ENCODE measurements around the gene R3HDM2.

The R3HDM2 gene

GRCh38 chr12:57469296-57470164, 38.7 kb upstream of the R3HDM2 start:
- H3K9me3 Mint-ChIP-seq = no peaks in the 10 kb centered on the region
- H3K27me3 Mint-ChIP-seq (ENCODE audit: low read depth, poor library complexity) = peaks cover 72% of the 10 kb centered on the region
- no peak overlapping the region for H3K27ac Mint-ChIP-seq
- no peaks in the 10 kb centered on the region for H3K36me3 Mint-ChIP-seq (ENCODE audit: low read depth)
- no peak for TF ChIP-seq CTCF (IDR thresholded peaks at IDR 0.05)
- no peak for DNase-seq
- H3K4me1 Mint-ChIP-seq = peaks cover under 1% of the 10 kb centered on the region
- H3K4me3 Mint-ChIP-seq = no peak overlapping the region

GRCh38 chr12:57467915-57468314, 37.1 kb upstream of the R3HDM2 start:
- Mint-ChIP-seq H3K4me1 (peaks cover 2% of the 10 kb centered on the region), H3K36me3 (ENCODE audit: low read depth) (no peaks in the 10 kb centered on the region), H3K27me3 (ENCODE audit: low read depth, poor library complexity) (peaks cover 71% of the 10 kb centered on the region), H3K27ac (no peak overlapping the region), H3K4me3 (no peak overlapping the region), H3K9me3 (no peaks in the 10 kb centered on the region)
- no peak for TF ChIP-seq CTCF (IDR thresholded peaks at IDR 0.05)
- DNase-seq = no peak

- no peak overlapping the region for H3K4me3 Mint-ChIP-seq
- TF ChIP-seq CTCF (IDR thresholded peaks at IDR 0.05) = no peak
- no peak for DNase-seq
- no peak overlapping the region for H3K27ac Mint-ChIP-seq
- no peaks in the 10 kb centered on the region for H3K36me3 Mint-ChIP-seq (ENCODE audit: low read depth)
- peaks cover 8% of the 10 kb centered on the region for H3K4me1 Mint-ChIP-seq
- H3K9me3 Mint-ChIP-seq = no peaks in the 10 kb centered on the region
- peaks cover 71% of the 10 kb centered on the region for H3K27me3 Mint-ChIP-seq (ENCODE audit: low read depth, poor library complexity)
Observed at GRCh38 chr12:57467212-57467874, 36.5 kb upstream of the R3HDM2 start.

- Mint-ChIP-seq H3K4me1 (peaks cover 21% of the 10 kb centered on the region), H3K4me3 (no peak overlapping the region), H3K9me3 (no peaks in the 10 kb centered on the region), H3K27ac (no peak overlapping the region), H3K27me3 (ENCODE audit: low read depth, poor library complexity) (peaks cover 65% of the 10 kb centered on the region), H3K36me3 (ENCODE audit: low read depth) (no peaks in the 10 kb centered on the region)
- no peak for DNase-seq
- TF ChIP-seq CTCF (IDR thresholded peaks at IDR 0.05) = no peak
Observed at GRCh38 chr12:57465747-57466505, 35.1 kb upstream of the R3HDM2 start.

- peaks cover 27% of the 10 kb centered on the region for H3K4me1 Mint-ChIP-seq
- no peaks in the 10 kb centered on the region for H3K9me3 Mint-ChIP-seq
- DNase-seq = no peak
- H3K27ac Mint-ChIP-seq = no peak overlapping the region
- no peak overlapping the region for H3K4me3 Mint-ChIP-seq
- H3K36me3 Mint-ChIP-seq (ENCODE audit: low read depth) = no peaks in the 10 kb centered on the region
- H3K27me3 Mint-ChIP-seq (ENCODE audit: low read depth, poor library complexity) = peaks cover 68% of the 10 kb centered on the region
- TF ChIP-seq CTCF (IDR thresholded peaks at IDR 0.05) = no peak
Observed at GRCh38 chr12:57465030-57465746, 34.3 kb upstream of the R3HDM2 start.
